Neural cell (in vitro differentiated cells): Measurements from ENCODE around the gene NAT9.

Source experiments
- EP300 ChIP-seq: fragments of 450-650 bp; conservative IDR thresholded peaks from 2 replicates; pipeline ENCODE4 v1.6.1; 2014; ENCODE audit warnings: antibody characterized with exemption, mild to moderate bottlenecking, moderate library complexity; ENCODE audit not compliant: poor library complexity, severe bottlenecking
- EZH2 ChIP-seq: fragments of 200-600, 300-800 bp; shearing (Covaris generic), sonication (generic); IDR thresholded peaks from 2 replicates; pipeline ENCODE4 v1.6.1; 2014; ENCODE audit warnings: antibody characterized with exemption, low read length, borderline replicate concordance, mild to moderate bottlenecking; ENCODE audit not compliant: insufficient read depth, poor library complexity, severe bottlenecking
- MXI1 ChIP-seq: fragments of 450-650 bp; conservative IDR thresholded peaks from 2 replicates; pipeline ENCODE4 v1.6.1; 2014; ENCODE audit warnings: antibody characterized with exemption, mild to moderate bottlenecking; ENCODE audit not compliant: poor library complexity, severe bottlenecking
- POLR2AphosphoS5 ChIP-seq: IDR thresholded peaks from 2 replicates; pipeline ENCODE4 v1.6.1; 2012
- RAD21 ChIP-seq: fragments of 450-650 bp; conservative IDR thresholded peaks from 2 replicates; pipeline ENCODE4 v1.6.1; 2014; ENCODE audit warnings: antibody characterized with exemption, mild to moderate bottlenecking, moderate library complexity
- SMC3 ChIP-seq: fragments of 450-650 bp; conservative IDR thresholded peaks from 2 replicates; pipeline ENCODE4 v1.6.1; 2014; ENCODE audit warnings: antibody characterized with exemption, mild to moderate bottlenecking, moderate library complexity; ENCODE audit not compliant: poor library complexity
- TAF1 ChIP-seq: IDR thresholded peaks from 2 replicates; pipeline ENCODE4 v1.6.1; 2012; ENCODE audit warnings: low read depth
- TF ChIP-seq, protein P1 (sequence below): fragments of 450-650 bp; IDR thresholded peaks from 2 replicates; pipeline ENCODE4 v1.5.1; 2014; ENCODE audit warnings: antibody characterized with exemption, mild to moderate bottlenecking, moderate library complexity; ENCODE audit not compliant: poor library complexity, severe bottlenecking
- TF ChIP-seq, protein P2 (sequence below): IDR thresholded peaks from 2 replicates; pipeline ENCODE4 v1.6.1; 2012; ENCODE audit warnings: borderline replicate concordance

DNA sequence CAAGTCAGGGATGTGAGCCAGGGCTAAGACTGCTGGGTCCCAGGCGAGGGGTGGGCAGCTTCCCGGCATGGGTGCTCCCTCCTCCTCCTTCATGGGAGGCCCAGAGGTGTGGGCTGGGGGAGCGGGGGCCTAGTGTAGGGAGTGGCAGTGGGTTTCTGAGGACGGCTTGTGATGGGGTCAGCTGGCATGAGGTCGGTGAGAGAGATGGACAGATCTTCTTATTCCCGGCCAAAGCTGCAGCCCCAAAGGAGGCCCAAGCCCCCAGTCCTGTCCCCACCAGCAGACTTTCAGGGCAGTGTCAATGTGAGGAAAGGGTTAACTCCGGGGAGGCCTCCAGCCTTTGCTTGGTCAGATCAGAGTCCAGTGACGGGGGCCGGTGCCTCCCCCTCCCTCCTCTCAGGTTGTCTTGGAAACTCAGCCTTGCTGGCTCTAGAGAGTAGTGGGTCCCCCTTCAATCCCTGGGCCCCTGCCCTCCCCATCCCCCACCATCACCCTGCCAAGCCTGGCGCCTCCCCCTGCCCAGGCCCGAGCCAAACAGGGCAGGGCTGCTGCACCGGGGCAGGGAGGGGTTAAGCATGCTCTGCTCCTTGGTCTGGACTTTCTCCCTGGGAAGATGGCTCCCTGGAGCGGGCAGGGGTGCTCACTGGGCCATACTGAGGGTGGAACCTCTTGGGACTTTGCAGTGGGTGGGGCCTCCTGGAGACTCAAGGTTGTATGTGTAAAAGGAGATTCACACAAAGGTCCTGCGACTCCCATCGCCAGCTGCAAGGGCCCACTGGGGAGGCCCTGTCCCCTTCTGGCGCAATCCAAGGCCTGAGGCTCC is 12.4 kb downstream of the NAT9 start:
- TF ChIP-seq EZH2 (no peak), POLR2AphosphoS5 (no peak), EP300 (no peak), TAF1 (no peak), MXI1 (no peak), SMC3 (no peak), RAD21 (no peak)
- TF ChIP-seq, protein P1, sequence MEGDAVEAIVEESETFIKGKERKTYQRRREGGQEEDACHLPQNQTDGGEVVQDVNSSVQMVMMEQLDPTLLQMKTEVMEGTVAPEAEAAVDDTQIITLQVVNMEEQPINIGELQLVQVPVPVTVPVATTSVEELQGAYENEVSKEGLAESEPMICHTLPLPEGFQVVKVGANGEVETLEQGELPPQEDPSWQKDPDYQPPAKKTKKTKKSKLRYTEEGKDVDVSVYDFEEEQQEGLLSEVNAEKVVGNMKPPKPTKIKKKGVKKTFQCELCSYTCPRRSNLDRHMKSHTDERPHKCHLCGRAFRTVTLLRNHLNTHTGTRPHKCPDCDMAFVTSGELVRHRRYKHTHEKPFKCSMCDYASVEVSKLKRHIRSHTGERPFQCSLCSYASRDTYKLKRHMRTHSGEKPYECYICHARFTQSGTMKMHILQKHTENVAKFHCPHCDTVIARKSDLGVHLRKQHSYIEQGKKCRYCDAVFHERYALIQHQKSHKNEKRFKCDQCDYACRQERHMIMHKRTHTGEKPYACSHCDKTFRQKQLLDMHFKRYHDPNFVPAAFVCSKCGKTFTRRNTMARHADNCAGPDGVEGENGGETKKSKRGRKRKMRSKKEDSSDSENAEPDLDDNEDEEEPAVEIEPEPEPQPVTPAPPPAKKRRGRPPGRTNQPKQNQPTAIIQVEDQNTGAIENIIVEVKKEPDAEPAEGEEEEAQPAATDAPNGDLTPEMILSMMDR: no peak
- TF ChIP-seq, protein P2, sequence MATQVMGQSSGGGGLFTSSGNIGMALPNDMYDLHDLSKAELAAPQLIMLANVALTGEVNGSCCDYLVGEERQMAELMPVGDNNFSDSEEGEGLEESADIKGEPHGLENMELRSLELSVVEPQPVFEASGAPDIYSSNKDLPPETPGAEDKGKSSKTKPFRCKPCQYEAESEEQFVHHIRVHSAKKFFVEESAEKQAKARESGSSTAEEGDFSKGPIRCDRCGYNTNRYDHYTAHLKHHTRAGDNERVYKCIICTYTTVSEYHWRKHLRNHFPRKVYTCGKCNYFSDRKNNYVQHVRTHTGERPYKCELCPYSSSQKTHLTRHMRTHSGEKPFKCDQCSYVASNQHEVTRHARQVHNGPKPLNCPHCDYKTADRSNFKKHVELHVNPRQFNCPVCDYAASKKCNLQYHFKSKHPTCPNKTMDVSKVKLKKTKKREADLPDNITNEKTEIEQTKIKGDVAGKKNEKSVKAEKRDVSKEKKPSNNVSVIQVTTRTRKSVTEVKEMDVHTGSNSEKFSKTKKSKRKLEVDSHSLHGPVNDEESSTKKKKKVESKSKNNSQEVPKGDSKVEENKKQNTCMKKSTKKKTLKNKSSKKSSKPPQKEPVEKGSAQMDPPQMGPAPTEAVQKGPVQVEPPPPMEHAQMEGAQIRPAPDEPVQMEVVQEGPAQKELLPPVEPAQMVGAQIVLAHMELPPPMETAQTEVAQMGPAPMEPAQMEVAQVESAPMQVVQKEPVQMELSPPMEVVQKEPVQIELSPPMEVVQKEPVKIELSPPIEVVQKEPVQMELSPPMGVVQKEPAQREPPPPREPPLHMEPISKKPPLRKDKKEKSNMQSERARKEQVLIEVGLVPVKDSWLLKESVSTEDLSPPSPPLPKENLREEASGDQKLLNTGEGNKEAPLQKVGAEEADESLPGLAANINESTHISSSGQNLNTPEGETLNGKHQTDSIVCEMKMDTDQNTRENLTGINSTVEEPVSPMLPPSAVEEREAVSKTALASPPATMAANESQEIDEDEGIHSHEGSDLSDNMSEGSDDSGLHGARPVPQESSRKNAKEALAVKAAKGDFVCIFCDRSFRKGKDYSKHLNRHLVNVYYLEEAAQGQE: no peak
